NCI-H187 (cell line): Measurements from ENCODE around the gene EED.

Source experiments
- DNase-seq, 2 experiments: peaks; one replicate each; lab custom pipeline; 2025; lab: John Stamatoyannopoulos, UW

The EED gene, protein sequence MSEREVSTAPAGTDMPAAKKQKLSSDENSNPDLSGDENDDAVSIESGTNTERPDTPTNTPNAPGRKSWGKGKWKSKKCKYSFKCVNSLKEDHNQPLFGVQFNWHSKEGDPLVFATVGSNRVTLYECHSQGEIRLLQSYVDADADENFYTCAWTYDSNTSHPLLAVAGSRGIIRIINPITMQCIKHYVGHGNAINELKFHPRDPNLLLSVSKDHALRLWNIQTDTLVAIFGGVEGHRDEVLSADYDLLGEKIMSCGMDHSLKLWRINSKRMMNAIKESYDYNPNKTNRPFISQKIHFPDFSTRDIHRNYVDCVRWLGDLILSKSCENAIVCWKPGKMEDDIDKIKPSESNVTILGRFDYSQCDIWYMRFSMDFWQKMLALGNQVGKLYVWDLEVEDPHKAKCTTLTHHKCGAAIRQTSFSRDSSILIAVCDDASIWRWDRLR

DNA sequence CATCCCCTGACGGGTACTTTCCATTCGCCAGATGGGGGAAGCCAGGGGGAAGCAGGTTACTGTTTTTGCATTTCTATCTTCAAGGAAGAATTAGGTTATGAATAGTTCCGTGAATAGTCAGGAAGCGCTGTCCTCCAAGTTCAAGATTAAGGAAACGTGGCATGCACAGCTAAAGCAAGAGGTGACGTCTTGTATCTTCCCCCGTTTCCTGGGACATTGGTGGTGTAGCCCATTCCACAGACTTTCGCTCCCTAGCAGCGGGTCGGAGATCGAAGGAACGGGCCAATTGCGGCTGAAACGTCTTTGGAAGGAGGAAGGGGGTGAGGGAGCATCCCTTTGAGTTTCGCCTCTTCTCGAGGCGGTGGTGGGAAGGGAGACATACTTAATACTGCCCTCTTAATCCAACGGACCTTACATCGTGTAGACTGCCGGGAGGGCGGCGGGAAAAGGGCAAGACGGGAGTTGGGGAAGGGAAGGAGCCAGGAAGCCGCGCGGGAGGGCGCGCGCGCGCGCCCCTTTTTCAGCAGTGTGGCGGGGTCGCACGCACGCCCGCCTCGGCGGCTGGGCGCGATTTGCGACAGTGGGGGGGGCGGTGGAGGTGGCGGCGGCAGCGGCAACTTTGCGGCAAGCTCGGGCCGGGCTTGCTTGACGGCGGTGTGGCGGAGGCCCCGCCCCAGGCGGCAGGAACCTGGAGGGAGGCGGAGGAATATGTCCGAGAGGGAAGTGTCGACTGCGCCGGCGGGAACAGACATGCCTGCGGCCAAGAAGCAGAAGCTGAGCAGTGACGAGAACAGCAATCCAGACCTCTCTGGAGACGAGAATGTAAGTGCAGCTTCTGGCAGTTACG is at the start of gene EED:
EED (plus strand) TSS at position 232 of the 847 bp plus-strand sequence; CDS start at position 709, 477 bp downstream.
- peak; percentile 87 to 96 for DNase-seq

DNA sequence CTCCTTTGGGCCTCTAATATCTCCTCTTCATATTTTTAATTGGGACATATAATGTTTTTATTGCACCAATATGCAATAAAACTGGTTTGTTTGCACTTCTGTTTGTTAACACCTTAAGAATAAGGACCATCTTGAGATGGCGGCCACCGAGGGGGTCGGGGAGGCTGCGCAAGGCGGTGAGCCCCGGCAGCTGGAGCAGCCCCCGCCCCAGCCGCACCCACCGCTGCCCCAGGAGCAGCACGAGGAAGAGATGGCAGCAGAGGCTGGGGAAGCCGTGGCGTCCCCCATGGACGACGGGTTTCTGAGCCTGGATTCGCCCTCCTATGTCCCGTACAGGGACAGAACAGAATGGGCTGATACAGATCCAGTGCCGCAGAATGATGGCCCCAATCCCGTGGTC is 49.6 kb upstream of the EED start:
- DNase-seq = no peak

DNA sequence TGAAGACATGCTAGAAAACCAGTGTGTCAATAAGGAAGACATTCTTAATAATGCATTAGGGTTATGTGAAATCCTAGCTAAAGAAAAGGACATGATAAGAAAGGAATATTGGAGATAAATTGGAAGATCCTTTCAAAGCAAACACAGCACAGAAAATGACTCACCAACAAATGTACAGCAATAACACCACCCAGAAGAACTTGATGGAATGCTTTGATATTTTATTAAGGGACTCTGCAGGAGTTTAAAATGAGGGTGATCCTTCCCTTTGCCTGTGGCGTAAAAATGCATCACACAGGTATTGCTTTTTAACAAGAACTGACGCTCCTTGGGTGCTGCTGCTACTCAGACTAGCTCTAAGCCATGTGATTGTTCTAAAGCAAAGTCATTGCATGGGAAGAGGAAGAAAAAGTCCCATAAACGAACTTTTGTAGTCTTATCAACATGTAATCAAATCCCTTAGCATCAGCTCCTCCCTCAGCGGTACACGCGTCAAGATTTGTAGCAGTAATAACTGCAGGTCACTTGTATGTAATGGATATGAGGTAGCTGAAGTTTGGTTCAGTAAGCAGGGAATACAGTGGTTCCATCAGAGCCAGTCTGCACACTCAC is 48.4 kb upstream of the EED start:
- no peak for DNase-seq

DNA sequence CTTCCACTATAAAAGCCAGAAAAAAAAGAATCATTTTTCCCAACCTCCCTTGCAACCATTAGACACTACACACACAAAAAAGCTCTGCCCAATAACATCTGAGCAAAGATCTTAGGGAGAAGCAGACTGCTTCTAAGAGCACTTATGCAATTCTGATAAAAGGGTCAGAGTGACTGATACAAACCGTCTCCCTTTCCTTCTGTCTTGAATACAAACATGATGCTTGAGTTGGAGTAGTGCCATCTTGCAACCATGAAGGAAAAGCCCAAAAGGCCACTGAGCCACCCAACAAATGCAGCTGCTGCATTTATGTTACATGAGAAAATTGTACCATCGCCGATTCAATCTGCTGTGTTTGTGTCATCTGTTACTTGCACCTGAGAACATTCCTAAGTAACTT is 47.6 kb upstream of the EED start:
- no peak for DNase-seq

DNA sequence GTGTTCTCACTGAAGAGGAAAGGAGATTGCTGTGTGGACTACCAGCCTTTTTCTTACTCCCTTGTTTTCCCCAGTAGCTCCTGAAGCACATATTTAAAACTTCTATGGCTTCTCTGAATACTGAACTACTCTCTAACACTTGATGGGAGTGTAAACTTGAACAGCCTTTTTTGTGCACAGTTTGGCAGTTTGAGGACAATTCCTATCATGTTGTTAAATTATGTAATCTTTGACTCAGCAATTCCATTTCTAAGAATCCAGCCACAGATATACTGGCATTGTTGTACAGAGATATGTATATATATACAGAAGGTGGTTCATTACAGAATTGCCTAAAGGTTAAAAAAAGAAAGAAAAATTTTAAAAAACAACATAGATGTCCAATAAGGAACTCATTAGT is 47.1 kb upstream of the EED start:
- DNase-seq = no peak

DNA sequence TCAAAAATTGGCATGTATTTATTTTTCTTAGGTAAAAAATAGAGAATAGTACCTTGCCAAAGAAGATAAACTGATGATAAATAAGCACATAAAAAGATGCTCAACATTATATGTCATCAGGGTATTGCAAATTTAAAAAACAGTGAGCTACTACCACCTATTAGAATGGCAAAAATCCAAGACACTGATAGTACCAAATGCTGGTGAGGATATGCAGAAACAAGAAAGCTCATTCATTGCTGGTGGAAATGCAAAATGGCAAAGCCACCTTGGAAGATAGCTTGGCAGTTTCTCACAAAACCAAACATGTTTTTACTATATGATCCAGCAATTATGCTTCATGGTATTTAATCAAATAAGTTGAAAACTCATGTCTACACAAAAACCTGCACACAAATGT is 46.4 kb upstream of the EED start:
- DNase-seq = no peak

DNA sequence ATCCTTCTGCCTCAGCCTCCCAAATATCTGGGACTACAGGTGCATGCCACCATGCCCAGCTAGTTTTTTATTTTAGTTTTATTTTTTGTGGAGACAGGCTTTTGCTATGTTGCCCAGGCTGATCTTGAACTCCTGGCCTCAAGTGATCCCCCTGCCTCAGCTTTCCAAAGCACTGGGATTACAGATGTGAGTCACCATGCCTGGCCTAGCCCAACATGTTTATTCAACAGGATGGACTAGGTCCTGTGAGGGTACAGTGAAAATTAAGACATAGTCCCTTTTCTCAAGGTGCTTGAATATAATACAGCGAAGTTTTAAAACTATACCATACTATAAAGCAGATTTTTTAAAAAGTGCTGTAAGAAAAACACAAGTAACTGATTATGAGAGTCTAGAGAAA is 45.2 kb upstream of the EED start:
- no peak for DNase-seq

DNA sequence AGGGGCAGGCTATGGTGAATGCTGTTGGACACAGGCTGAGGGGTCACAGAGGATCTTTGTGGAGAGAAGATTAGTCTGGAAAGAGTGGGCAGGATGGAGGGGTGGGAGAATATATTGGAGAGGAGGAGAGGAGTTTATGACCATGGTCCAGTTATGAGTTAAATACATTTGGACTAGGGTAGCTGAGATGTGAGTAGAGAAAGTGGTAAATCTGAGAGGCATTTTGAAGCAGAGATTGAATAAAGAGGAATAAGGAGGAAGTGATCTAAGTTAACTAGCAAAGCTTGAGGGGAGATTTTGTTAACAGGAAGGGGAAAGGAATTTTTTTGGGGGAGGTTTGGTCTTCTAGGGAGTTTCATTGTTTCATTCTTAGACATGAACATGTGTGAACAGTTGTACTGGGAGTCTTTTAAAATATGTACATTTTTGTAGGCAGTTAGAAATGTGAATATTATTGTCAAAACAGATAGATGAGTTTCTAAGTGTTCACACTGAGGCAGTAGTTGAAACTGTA is 43.1 kb upstream of the EED start:
- DNase-seq = no peak

DNA sequence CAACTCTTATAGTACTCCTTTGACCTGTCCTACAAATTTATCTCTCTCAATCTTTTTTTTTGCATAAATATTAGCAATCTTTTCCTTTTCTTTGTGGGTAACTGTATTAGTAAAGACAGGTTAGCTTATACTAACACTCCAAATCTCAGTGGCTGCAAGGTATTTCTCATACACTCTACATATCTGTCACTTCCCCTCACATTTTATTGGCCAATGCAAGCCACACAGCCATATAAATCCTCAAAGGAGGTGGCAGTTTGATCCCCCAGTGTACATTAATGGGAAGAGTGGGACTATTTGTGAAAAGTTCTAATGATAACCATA is 42.6 kb upstream of the EED start:
- no peak for DNase-seq

DNA sequence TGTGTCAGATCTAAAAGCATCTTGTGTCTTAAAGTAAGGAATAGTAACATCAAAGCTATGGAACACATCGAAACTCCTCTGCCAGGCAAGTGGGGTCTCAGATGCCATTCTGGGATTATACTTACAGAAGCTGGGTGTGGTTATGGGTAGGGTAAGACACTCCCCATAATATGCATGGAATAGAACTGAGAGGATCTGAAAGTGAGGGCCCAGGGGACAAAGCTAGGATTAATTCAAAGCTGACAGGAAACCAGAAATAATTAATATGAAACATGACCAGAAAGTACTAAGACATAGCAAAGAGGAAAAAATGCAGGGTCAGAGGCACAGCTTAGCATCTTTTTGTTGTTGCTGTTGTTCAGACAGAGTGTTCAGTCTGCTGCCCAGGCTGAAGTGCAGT is 40.2 kb upstream of the EED start:
- DNase-seq = no peak

DNA sequence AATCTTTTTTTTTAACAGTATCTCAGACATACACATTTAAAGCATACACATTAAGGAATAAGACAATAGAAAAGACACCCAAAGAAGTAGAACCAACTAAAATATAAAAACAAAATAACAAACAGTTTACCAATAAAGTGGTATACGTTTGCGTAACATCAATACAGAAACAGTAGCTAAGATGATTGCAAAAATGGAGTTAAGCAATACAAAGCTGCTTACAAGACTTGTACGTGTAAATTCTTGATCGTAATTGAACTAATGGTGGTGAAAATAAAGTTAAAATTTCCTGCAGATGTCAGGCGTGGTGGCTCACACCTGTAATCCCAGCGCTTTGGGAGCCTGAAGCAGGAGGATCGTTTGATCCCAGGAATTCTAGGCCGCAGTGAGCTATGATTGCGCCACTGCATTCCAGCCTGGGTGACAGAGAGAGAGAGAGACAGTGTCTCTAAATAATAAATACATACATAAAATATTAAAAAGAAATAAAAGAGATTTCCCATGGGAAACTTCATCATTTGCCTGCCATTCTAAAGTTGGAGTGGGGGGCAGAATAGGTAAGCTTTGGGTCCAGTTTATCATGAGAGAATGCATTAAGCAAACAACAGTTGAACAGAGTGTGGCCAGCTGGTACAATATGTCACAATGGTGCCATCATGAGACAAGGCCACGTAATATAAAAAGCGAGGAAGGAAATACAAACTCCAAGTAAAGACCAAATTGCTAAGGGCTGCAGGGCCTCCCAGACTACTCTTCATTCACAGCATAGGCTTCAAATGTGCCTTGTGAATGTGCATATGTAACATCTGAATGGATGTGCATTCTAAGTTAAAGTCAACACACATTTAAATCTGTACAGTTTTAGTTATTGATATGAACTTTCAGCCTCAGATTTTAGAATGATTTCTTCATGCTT is 38.9 kb upstream of the EED start:
- DNase-seq = no peak

DNA sequence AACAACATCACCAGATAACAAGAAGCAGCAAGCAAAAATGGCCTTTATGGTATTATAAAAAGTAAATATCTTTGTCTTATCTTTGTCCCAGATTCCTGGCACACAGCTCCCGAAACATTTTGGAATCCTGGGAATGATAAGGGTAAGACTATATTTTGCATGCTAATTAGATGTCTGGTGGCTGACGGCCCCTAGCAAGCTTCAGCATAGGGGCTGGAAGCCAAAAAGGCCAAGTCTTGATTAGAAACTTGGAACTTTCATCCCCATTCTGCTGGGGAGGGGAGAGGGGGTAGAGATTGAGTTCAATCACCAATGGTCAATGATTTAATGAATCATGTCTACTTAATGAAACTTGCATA is 38.2 kb upstream of the EED start:
- no peak for DNase-seq

DNA sequence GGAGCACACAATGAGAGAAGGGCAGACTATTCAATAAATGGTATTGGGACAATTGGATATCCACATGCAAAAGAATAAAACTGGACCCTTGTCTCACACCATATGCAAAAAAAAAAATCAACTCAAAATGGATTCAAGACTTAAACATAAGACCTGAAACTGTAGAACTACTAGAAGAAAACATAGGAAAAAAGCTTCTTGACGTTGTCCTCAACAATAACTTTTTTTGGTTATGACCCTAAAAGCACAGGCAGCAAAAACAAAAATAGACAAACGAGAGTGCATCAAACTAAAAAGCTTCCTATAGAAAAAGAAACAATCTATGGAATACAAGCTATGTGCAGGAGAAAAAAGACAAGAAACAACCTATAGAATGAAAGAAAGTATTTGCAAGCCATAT is 37.1 kb upstream of the EED start:
- no peak for DNase-seq

DNA sequence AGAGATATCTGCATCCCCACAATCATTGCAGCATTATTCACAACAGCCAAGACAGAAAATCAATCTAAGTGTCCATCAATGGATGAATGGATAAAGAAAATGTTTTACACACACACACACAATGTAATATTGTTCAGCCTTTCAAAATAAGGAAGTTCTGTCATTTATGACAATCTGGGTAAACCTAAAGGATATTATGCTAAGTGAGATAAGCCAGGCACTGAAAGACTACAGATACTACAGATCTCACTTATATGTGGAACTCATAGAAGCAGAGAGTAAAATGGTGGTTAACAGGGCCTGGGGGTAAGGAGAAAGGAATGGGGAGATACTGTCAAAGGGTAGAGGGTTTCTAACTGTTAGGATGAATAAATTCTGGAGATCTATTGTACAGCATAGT is 36.0 kb upstream of the EED start:
- no peak for DNase-seq

DNA sequence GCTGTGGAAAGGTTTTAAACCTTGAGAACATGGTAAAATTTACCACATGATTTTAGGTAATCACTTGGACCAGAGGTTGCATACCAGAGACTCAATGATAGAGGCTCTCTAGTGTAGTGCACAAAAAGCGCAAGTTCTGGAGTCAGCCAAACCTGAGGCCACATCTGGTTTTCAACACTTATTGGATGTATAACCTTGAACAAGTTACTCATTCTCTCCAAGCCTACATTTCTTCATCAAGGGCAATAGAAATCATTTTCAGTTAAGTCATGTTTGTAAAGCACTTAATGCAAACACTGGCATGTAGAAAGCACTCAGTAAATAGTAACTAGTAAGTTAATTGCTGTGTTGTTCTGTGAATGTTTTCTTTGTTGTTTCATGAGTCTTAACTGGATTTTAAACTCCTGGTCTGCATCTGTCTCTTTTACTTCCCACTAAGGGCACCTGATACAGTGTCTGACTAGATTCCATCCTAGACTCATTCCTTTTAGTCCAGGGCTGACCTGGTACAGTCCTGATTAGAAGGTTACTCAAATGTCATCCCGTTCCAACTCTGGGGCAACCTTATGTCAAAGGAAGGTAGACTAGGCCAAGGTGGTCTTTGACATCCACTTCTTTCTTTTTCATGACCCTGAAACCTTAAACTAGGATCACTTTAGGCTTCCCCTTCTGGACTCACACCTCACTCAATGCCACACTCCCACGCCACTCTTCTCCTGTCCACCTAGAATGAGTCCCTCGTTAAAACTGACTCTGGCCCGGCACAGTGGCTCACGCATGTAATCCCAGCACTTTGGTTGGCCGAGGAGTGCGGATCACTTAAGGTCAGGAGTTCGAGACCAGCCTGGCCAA is 34.5 kb upstream of the EED start:
- DNase-seq = no peak

DNA sequence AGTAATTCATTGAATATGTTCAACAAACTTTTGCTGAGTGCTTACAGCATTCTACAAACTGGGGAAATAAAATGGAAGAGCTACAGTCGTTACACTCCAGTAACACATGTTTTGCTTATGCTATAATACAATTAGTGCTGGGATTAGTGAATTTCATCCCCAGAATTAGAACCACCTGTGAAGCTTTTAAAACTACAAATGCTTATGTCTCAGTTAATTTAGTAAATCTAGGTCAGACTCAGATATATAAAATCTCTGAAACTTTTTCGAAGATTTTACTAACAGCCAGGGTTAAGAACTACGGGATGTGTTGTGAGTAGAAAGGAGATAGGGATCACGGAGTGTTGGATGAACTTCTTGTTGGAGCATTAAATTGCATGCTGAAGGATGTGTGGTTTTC is 33.7 kb upstream of the EED start:
- no peak for DNase-seq

DNA sequence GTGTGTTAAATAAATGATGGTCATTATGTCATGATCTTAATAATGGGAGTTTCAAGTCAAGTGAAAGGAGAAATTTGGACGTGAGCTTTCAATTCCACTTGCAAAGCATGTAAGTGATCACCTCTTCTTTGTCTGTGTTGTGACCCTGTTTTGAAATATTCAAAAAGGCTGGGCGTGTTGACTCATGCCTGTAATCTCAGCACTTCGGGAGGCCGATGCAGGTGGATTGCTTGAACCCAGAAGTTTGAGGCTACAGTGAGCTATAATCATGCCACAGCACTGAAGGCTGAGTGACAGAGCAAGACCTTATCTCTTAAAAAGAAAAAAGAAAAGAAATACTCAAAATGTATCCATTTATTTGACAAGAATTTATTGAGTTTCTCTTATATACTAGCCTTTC is 32.9 kb upstream of the EED start:
- DNase-seq = no peak

DNA sequence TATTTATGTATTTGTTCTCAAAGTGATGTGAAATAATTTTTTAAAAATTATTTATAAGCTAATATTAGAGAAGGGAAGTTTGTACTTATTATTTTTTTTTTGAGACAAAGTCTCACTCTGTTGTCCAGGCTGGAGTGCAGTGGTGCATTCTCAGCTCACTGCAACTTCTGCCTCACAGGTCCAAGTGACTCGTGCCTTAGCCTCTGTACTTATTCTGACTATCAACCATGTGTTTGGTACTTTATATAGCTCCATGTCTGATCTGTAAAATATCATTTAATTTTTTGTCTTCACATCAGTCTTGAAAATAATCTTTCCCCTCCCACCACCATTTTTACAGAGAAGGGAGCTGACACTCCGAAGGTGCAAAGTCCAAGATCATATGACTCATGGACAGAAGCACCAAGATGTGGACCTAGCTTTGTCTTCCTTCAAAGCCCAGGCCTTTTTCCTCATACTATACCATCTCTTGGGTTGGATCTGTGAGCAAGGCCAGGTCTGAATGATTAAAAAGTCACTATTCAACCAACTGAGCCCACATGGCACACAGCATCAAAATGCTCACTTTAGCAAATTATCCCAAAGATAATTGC is 32.4 kb upstream of the EED start:
- DNase-seq = no peak

DNA sequence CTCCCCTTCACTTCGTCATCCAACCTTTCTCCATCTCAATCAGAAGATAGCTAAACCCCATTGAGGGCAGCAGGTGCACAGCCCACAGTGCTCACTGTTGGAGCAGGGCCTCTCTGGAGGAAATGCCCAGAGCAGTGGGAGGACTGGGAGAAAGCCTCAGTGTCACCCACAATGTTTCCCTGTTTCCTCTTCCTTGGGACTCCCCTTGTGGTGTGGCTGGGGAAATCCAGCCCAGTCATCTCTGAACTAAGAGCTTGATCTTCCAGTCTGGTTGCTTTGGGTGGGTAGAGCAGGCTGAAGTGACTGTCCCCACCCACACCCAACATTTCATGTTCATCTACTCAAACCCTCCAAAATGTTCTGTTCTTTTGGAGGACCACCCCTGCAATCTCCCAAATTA is 29.8 kb upstream of the EED start:
- no peak for DNase-seq
